Left ventricle myocardium inferior (tissue), 1 donor: ENCODE measurements around the gene TRAPPC1. TPM values are rescaled to one million over a fixed set of nuclear protein-coding genes. Genes with fewer than 3 reads are reported as not detected.

Experiments used
- DNase-seq: peaks from one replicate; pipeline ENCODE4 v3.0.0-alpha.2; 2020
- H3K27ac ChIP-seq: fragments of 200-600 bp; replicated peaks from 2 replicates; pipeline ENCODE4 v1.8.0; 2021
- H3K27me3 ChIP-seq: fragments of 200-600 bp; 2 replicates; pipeline ENCODE4 v1.8.0; 2021; ENCODE audit warnings: low read depth
- H3K36me3 ChIP-seq: fragments of 200-600 bp; 2 replicates; pipeline ENCODE4 v1.8.0; 2021
- H3K4me1 ChIP-seq: fragments of 200-600 bp; 2 replicates; pipeline ENCODE4 v1.8.0; 2021
- H3K4me3 ChIP-seq: fragments of 200-600 bp; 2 replicates; pipeline ENCODE4 v1.8.0; 2021; ENCODE audit warnings: mild to moderate bottlenecking, moderate library complexity
- H3K9me3 ChIP-seq: fragments of 200-600 bp; replicated peaks from 2 replicates; pipeline ENCODE4 v1.8.0; 2021
- CTCF ChIP-seq: fragments of 200-600 bp; IDR thresholded peaks from 2 replicates; pipeline ENCODE4 v1.8.0; 2021; ENCODE audit warnings: antibody characterized with exemption, mild to moderate bottlenecking, borderline replicate concordance
- intact Hi-C: fragments of 100-400 bp; cut with micrococcal nuclease; formaldehyde crosslinking; loops from one replicate; pipeline ENCODE4 v1.11.0; 2022
- total RNA-seq: library from RNA; stranded (reverse); fragmentation: NEBNext Ultra II Directional; extraction: Animal tissue kit (Norgen Biotek cat#: 25700); gene quantifications from one replicate; pipeline ENCODE4 v1.2.1, GENCODE V29; 2021
- donor health status: DM: no; HTN: yes; CAD: no; lungs with severe emphysema.

Gene TRAPPC1
- total RNA-seq, 1 donor from 2014 or later = 111 TPM

- no peak for TF ChIP-seq CTCF
- H3K27me3 ChIP-seq = no peaks in the 10 kb centered on the region
- no peak overlapping the region for H3K27ac ChIP-seq
- H3K4me1 ChIP-seq = peaks cover 25% of the 10 kb centered on the region
- peaks cover 60% of the 10 kb centered on the region for H3K36me3 ChIP-seq
- no peak overlapping the region for H3K4me3 ChIP-seq
- intact Hi-C loops = loop anchor here (5.0 kb wide), 1 partner anchor 77 kb away; no protein-coding TSS in a partner anchor
- H3K9me3 ChIP-seq = no peaks in the 10 kb centered on the region
- no peak for DNase-seq
Observed at GRCh38 chr17:7910711-7911110, 21.0 kb downstream of the TRAPPC1 start.

DNA sequence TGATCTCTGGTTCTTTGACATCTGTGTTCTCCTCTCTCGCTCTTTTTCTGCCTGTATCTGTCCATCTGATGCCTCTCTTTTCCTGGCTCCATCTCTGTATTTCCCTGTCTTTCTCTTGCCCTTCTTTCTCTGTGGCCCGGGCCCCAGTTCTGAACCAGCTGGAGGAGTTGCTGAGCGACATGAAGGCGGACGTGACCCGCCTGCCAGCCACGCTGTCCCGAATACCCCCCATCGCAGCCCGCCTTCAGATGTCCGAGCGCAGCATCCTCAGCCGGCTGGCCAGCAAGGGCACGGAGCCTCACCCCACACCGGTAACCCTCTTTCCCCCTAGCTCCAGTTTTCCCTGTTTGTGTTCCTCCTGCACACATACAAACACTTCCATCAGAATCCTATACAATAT is 21.5 kb downstream of the TRAPPC1 start:
- peaks cover 64% of the 10 kb centered on the region for H3K36me3 ChIP-seq
- no peak for TF ChIP-seq CTCF
- no peak for DNase-seq

GRCh38 chr17:7909089-7909488 is 22.7 kb downstream of the TRAPPC1 start:
- intact Hi-C loops = no loop called here
- H3K27ac ChIP-seq = no peak overlapping the region
- H3K9me3 ChIP-seq = no peaks in the 10 kb centered on the region
- DNase-seq = no peak
- no peaks in the 10 kb centered on the region for H3K27me3 ChIP-seq
- peaks cover 8% of the 10 kb centered on the region for H3K4me1 ChIP-seq
- no peak overlapping the region for H3K4me3 ChIP-seq
- H3K36me3 ChIP-seq = peaks cover 76% of the 10 kb centered on the region
- TF ChIP-seq CTCF = no peak

More for the DNA sequence above, 21.5 kb downstream of the TRAPPC1 start:
- H3K9me3 ChIP-seq = no peaks in the 10 kb centered on the region
- intact Hi-C loops = loop anchor here (5.0 kb wide), 1 partner anchor 77 kb away; no protein-coding TSS in a partner anchor
- no peak overlapping the region for H3K27ac ChIP-seq
- H3K27me3 ChIP-seq = no peaks in the 10 kb centered on the region
- peaks cover 20% of the 10 kb centered on the region for H3K4me1 ChIP-seq
- H3K4me3 ChIP-seq = no peak overlapping the region

- Histone ChIP-seq H3K9me3 (no peaks in the 10 kb centered on the region), H3K4me1 (no peaks in the 10 kb centered on the region), H3K4me3 (no peak overlapping the region), H3K27me3 (no peaks in the 10 kb centered on the region), H3K36me3 (peaks cover 97% of the 10 kb centered on the region), H3K27ac (no peak overlapping the region)
- TF ChIP-seq CTCF = no peak
- no peak for DNase-seq
- intact Hi-C loops = no loop called here
Observed at GRCh38 chr17:7903154-7904103, 28.3 kb downstream of the TRAPPC1 start.

- intact Hi-C loops = loop anchor here (5.0 kb wide), 1 partner anchor 35 kb away; no protein-coding TSS in a partner anchor
- no peak overlapping the region for H3K27ac ChIP-seq
Observed at GRCh38 chr17:7897773-7898172, 34.0 kb downstream of the TRAPPC1 start.

More at GRCh38 chr17:7897773-7898172, 34.0 kb downstream of the TRAPPC1 start:
- Histone ChIP-seq H3K27me3 (no peaks in the 10 kb centered on the region), H3K4me1 (peaks cover 7% of the 10 kb centered on the region), H3K9me3 (no peaks in the 10 kb centered on the region), H3K4me3 (no peak overlapping the region), H3K36me3 (peaks cover 84% of the 10 kb centered on the region)
- DNase-seq = no peak
- peak; percentile 63 for TF ChIP-seq CTCF
